SH-SY5Y (cell line): ENCODE measurements around the gene HCFC1R1.

Experiments used
- GATA2 ChIP-seq: IDR thresholded peaks from 2 replicates; pipeline ENCODE4 v1.6.1; 2011; ENCODE audit warnings: mild to moderate bottlenecking, low read depth, low read length
- GATA3 ChIP-seq: IDR thresholded peaks from 2 replicates; pipeline ENCODE4 v1.6.1; 2011; ENCODE audit warnings: low read depth, mild to moderate bottlenecking, low read length, moderate library complexity

HCFC1R1 gene

GRCh38 chr16:3017794-3018506 lies 5.8 kb downstream of the HCFC1R1 start, which contains the start of gene CLDN6:
Gene CLDN6 (minus strand): TSS chr16:3018183. CDS start chr16:3016021, 2,162 bp downstream.
- TF ChIP-seq GATA2 = no peak

GRCh38 chr16:3017344-3017743 lies 6.4 kb downstream of the HCFC1R1 start:
- TF ChIP-seq GATA2 (no peak), GATA3 (no peak)

GRCh38 chr16:3015865-3016521 lies 7.7 kb downstream of the HCFC1R1 start:
- TF ChIP-seq GATA2 (no peak), GATA3 (no peak)

DNA sequence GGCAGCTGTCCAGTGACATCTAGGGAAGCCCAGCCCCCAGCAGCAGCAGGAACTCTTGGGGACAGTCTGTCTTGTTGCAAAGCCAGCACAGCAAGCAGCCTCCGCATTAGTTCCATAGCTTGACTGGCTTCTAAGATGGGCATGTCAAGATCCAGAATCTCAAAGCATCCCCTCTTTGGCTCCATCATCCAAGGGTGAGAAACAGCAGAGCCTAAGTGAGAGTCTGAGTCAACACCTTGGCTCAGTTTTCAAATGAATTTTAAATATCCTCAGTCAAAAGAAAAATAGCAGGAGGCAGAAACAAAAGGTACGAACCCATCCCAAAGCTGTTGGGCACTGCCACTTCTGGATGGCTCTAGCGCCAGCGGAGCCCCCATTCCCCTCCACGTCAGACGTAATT lies 8.8 kb downstream of the HCFC1R1 start:
- TF ChIP-seq GATA2 (no peak), GATA3 (no peak)

DNA sequence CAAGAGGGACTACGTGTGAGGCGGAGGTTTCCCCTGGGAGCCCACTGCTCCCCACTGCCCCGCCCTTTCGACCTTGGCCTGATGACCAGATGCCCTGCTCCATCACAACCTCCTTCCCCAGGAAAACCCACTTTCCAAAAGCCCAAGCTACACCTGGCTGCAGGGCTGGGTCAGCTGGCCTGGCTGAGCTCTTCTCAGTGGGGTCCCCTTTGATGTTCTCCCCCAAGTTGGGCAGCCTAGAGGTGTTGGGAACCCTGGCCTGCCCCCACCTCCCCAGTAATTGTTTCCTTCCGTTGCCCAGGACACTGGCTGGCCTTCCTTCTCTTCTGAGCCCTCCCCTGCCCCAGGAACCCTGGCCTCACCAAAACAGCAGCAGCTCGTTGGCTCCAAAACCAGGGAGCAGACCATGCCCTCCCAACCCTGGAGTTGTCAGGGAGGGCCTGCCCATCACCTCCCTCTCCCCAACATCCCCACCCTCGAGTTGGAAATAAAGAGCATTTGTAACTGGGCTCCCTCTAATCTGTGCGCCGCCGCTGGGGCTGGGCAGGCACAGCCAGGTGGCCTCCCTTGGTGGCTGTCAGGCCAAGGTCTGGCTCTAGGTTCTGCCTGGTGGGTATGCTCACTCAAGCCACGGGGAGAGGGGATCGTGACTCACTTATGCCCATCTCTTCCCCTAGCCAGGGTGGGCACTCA lies 9.6 kb downstream of the HCFC1R1 start:
- TF ChIP-seq GATA2 (no peak), GATA3 (no peak)

GRCh38 chr16:3013491-3013951 lies 10.2 kb downstream of the HCFC1R1 start:
- TF ChIP-seq GATA2 = no peak
- TF ChIP-seq GATA3 = no peak

DNA sequence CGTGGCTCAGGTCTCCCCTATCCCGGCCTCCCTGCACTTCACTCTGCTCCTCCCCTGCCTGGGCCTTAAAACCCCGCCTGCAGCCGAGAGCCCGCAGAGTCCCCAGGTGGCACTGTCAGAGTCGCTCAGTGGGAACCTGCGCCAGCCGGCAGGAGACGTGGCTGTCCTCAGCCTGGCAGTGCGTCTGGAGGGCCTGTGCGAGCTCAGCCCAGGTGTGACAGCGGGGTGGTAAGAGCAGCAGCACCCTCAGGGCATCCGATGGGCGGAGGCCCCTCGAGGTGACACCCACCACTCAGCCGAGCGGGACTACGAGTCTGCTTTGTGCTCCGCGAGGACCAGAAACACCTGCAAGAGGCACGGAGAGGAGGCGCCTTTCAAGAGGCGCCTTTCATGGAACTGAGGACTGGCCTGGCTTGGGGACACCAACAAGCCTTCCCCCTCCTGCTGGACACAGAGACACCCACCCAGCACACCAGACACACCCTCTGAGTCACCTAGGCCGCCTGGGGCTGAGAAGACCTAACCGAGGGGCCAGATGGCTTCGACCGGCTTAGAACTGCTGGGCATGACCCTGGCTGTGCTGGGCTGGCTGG lies 10.8 kb downstream of the HCFC1R1 start, which contains the start of gene CLDN9:
Gene CLDN9, plus strand, starts transcription at position 96 of the 593 bp plus-strand sequence. Its CDS starts 440 bp downstream, at position 536.
- no peak for TF ChIP-seq GATA3
- TF ChIP-seq GATA2 = no peak

DNA sequence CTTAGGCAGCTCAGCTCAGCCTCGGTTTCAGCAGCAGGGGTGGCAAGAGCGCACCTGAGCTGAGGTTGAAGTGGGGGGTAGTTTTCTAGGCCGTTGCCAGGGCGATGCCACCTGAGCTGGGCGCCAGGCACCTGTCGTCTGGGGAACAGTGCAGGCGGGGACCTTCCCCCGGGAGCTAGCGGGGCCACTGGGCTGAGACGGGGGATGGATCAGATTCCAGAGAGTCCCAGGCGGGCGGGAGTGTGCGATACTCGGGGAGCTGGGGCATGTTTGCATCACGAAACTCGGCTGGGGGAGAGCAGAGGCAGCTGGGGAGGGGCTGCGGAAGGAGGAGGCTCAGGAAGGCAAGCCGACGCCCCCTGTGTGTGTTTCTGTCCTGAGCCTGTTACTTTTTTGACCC lies 11.5 kb downstream of the HCFC1R1 start:
- TF ChIP-seq GATA3 = no peak
- no peak for TF ChIP-seq GATA2

- TF ChIP-seq GATA2 (no peak), GATA3 (no peak)
Measured at GRCh38 chr16:3010510-3010909, 13.2 kb downstream of the HCFC1R1 start.

- TF ChIP-seq GATA3 = no peak
- TF ChIP-seq GATA2 = no peak
Measured at GRCh38 chr16:3009568-3010390, 14.0 kb downstream of the HCFC1R1 start.

- no peak for TF ChIP-seq GATA2
- TF ChIP-seq GATA3 = no peak
Measured at GRCh38 chr16:3008690-3009037, 15.1 kb downstream of the HCFC1R1 start.

GRCh38 chr16:3007957-3008689 lies 15.6 kb downstream of the HCFC1R1 start:
- TF ChIP-seq GATA3 = no peak
- no peak for TF ChIP-seq GATA2
